Kidney (tissue), 14 donors: ENCODE measurements around the gene PAIP2B. TPM values are rescaled to one million over a fixed set of nuclear protein-coding genes. Genes with fewer than 3 reads are reported as not detected.

Source experiments
- DNase-seq, 5 donors: peaks; one replicate each; pipeline ENCODE4 v3.0.0-alpha.2; 2013 to 2020
- FAIRE-seq: peaks from 2 replicates; lab custom pipeline; 2012; peaks lifted over from hg19 to GRCh38; lab: Jason Lieb, UNC
- H3K27ac ChIP-seq, 2 donors: one replicate each; pipeline ENCODE4 v1.7.0; 2013; ENCODE audit warnings: low read depth in 2 of 2, low read length in 2 of 2, inconsistent platforms in 1 of 2
- H3K27me3 ChIP-seq: one replicate; pipeline ENCODE4 v1.7.1; 2013; ENCODE audit warnings: low read length, inconsistent platforms; ENCODE audit not compliant: control insufficient read depth, insufficient read depth
- H3K36me3 ChIP-seq, 3 donors: one replicate each; pipeline versions ENCODE4 v1.7.0 to v1.7.1; 2013; ENCODE audit warnings: low read length in 3 of 3, control low read depth in 1 of 3, inconsistent platforms in 1 of 3; ENCODE audit not compliant: insufficient read depth in 3 of 3, control insufficient read depth in 2 of 3
- H3K4me1 ChIP-seq, 3 donors: one replicate each; pipeline versions ENCODE4 v1.7.0 to v1.7.1; 2013; ENCODE audit warnings: low read length in 3 of 3, inconsistent platforms in 1 of 3, low read depth in 1 of 3; ENCODE audit not compliant: control insufficient read depth in 2 of 3, insufficient read depth in 2 of 3
- H3K4me3 ChIP-seq, 3 donors: one replicate each; pipeline versions ENCODE4 v1.7.0 to v1.8.1; 2013; ENCODE audit warnings: low read length in 3 of 3, control low read depth in 1 of 3, inconsistent platforms in 1 of 3
- H3K9ac ChIP-seq, 3 donors: one replicate each; pipeline versions ENCODE4 v1.7.0 to v1.7.1; 2013; ENCODE audit warnings: low read length in 3 of 3, control low read depth in 1 of 3, inconsistent platforms in 1 of 3
- H3K9me3 ChIP-seq, 3 donors: one replicate each; pipeline versions ENCODE4 v1.7.0 to v1.7.1; 2013; ENCODE audit warnings: low read length in 3 of 3, control low read depth in 1 of 3, inconsistent platforms in 1 of 3; ENCODE audit not compliant: control insufficient read depth in 2 of 3, insufficient read depth in 1 of 3
- intact Hi-C: fragments of 100-400 bp; cut with DNase I; formaldehyde crosslinking; loops from one replicate; pipeline ENCODE4 v1.11.1; 2022
- polyA plus RNA-seq: library from polyadenylated mRNA; stranded (reverse); fragments of 350-450 nt; fragmentation: Illumina TruSeq; extraction: RNeasy Lipid Tissue Mini Kit (QIAGEN cat#74804); gene quantifications from one replicate; pipeline ENCODE4 v1.2.3, GENCODE V29; 2014; ENCODE audit warnings: low read depth, low replicate concordance; ENCODE audit not compliant: insufficient read depth
- total RNA-seq: library from RNA; stranded (reverse); fragmentation: NEBNext Ultra II Directional; extraction: Animal tissue kit (Norgen Biotek cat#: 25700); gene quantifications from one replicate; pipeline ENCODE4 v1.2.1, GENCODE V29; 2021
- TF ChIP-seq, protein P1 (sequence below): IDR thresholded peaks from 3 replicates; pipeline ENCODE4 v1.5.1; 2012; ENCODE audit warnings: mild to moderate bottlenecking, moderate library complexity, borderline replicate concordance; ENCODE audit not compliant: insufficient read depth; ENCODE audit errors: extremely low read depth
- donor health status: control.
- donor health status: control.
- donor health status: control.
- donor health status: control.
- donor health status: control.
- donor health status: DM: yes; HTN: yes; CAD: no.
- donor health status: Normal renal cell carcinoma (clear cell type).

Gene PAIP2B
- total and polyA plus RNA-seq, 2 donors from 2014 or later, result 9.3 to 10.6 TPM

GRCh38 chr2:71166812-71167211 lies 60.1 kb downstream of the PAIP2B start:
- no peaks in the 10 kb centered on the region for H3K36me3 ChIP-seq
- FAIRE-seq, result no peak
- no peaks in the 10 kb centered on the region for H3K27me3 ChIP-seq
- DNase-seq, result no peak
- no peak overlapping the region for H3K27ac ChIP-seq
- no peaks in the 10 kb centered on the region for H3K9me3 ChIP-seq
- TF ChIP-seq, protein P1, sequence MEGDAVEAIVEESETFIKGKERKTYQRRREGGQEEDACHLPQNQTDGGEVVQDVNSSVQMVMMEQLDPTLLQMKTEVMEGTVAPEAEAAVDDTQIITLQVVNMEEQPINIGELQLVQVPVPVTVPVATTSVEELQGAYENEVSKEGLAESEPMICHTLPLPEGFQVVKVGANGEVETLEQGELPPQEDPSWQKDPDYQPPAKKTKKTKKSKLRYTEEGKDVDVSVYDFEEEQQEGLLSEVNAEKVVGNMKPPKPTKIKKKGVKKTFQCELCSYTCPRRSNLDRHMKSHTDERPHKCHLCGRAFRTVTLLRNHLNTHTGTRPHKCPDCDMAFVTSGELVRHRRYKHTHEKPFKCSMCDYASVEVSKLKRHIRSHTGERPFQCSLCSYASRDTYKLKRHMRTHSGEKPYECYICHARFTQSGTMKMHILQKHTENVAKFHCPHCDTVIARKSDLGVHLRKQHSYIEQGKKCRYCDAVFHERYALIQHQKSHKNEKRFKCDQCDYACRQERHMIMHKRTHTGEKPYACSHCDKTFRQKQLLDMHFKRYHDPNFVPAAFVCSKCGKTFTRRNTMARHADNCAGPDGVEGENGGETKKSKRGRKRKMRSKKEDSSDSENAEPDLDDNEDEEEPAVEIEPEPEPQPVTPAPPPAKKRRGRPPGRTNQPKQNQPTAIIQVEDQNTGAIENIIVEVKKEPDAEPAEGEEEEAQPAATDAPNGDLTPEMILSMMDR, result no peak
- H3K9ac ChIP-seq, result no peak overlapping the region
- no peak overlapping the region for H3K4me3 ChIP-seq
- no peaks in the 10 kb centered on the region for H3K4me1 ChIP-seq
- intact Hi-C loops, result no loop called here

DNA sequence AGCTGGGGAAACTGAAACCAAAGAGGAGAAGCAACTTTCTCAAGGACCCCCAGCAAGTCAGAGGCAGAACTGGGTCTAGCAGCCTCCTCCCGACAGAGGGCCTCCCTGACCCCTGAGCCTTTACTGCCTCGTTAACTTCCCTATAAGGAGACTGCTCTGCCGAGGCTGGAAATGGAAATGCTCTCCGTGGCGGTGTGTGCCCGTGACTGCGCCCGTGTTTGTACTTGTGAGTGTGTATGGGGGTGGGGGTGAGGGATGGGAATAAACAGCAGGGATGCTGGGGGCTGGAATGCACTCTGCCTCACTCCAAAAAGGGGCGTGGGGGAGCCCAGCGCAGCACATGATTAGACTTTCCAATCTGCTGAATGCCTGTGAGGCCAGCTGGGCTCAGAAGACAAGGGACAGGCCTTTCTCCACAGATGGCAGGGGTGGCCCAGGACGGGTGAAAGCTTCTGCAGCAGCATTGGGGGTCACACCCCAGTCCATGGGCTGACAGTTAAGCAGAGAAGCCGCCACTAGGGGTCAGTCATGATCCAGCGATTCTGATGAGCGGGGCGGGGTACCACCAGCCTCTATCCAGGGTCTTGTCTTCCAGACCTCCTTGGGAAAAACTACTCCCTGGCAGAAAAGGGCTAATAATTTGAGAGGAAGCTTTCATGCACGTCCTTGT lies 69.6 kb downstream of the PAIP2B start:
- no peaks in the 10 kb centered on the region for H3K9me3 ChIP-seq

DNA sequence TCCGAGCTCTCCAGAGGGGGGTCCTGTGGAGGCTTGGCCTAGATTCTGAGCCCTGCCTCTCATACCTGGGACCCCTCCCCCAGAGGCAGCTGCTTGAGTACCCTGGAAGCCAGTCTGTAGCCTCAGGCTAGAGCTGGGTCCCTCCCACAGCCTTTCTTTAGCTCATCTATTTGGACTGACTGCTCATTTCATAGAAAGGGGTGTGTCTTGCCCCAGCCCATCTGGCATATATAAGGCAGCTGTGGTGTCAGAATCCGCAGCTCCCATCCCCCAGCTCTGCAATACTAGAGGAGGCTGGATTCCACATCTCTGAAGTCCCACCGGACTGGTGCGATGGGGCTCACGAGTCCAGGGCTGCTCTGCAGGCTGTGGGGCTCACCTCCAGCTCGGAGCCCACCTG lies 70.3 kb downstream of the PAIP2B start:
- TF ChIP-seq, protein P1, result no peak
- H3K4me3 ChIP-seq, result no peak overlapping the region
- no peaks in the 10 kb centered on the region for H3K4me1 ChIP-seq
- FAIRE-seq, result no peak
- H3K9ac ChIP-seq, result no peak overlapping the region
- H3K27me3 ChIP-seq, result no peaks in the 10 kb centered on the region
- no peaks in the 10 kb centered on the region for H3K36me3 ChIP-seq
- intact Hi-C loops, result no loop called here
- peak in 4 of 5 donors; percentile 51 to 85 (median 58) for DNase-seq
- no peak overlapping the region for H3K27ac ChIP-seq
- no peaks in the 10 kb centered on the region for H3K9me3 ChIP-seq

More for the DNA sequence above, 69.6 kb downstream of the PAIP2B start:
- intact Hi-C loops, result no loop called here
- no peak overlapping the region for H3K27ac ChIP-seq
- peak; percentile 71 to 81 (median 76) for DNase-seq
- H3K4me1 ChIP-seq, result no peaks in the 10 kb centered on the region
- no peaks in the 10 kb centered on the region for H3K36me3 ChIP-seq
- TF ChIP-seq, protein P1, result peak; percentile 48
- no peaks in the 10 kb centered on the region for H3K27me3 ChIP-seq
- H3K9ac ChIP-seq, result no peak overlapping the region
- peak overlapping the region in 1 of 3 donors; percentile 21 for H3K4me3 ChIP-seq
- FAIRE-seq, result no peak
